ENCODE measurements around the gene CCDC43. TPM values are rescaled to one million over a fixed set of nuclear protein-coding genes. Genes with fewer than 3 reads are reported as not detected.

CCDC43 gene, protein sequence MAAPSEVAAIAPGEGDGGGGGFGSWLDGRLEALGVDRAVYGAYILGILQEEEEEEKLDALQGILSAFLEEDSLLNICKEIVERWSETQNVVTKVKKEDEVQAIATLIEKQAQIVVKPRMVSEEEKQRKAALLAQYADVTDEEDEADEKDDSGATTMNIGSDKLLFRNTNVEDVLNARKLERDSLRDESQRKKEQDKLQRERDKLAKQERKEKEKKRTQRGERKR
- total RNA-seq: 27.4 and 27.9 TPM in 2 replicates

DNA sequence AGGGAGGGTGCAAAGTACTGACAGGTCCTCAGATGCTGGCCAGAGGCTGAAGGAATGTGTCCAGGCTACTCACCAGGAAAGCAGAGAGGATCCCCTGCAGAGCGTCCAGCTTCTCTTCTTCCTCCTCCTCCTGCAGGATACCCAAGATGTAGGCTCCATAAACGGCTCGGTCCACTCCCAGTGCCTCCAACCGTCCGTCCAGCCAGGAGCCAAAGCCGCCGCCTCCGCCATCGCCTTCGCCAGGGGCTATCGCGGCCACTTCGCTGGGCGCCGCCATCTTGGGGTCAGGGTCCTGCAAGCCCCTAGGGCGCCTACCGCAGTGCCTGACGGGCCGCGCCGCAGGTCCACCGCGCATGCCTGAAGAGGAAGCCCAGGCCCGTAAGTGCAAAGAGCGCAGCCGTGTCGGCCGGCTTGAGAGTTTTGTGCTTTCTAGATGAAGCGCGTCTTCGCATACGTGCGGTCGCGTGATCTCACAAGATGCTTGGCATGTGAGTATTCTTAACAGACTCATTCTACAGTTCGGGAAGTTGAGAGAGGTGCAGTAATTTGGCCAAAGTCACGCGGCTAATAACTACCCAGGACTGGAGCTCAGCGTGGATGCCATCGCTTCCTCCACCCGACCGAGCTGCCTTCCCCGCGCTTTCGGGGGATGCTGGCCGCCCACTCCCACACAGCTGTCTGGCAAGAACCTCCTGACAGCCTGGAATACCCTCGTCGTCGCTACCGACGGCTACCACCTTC, at the start of gene CCDC43:
TSS of gene CCDC43 (minus strand) at position 300 of the 741 bp plus-strand sequence. CDS start at position 277, 23 bp downstream.

DNA sequence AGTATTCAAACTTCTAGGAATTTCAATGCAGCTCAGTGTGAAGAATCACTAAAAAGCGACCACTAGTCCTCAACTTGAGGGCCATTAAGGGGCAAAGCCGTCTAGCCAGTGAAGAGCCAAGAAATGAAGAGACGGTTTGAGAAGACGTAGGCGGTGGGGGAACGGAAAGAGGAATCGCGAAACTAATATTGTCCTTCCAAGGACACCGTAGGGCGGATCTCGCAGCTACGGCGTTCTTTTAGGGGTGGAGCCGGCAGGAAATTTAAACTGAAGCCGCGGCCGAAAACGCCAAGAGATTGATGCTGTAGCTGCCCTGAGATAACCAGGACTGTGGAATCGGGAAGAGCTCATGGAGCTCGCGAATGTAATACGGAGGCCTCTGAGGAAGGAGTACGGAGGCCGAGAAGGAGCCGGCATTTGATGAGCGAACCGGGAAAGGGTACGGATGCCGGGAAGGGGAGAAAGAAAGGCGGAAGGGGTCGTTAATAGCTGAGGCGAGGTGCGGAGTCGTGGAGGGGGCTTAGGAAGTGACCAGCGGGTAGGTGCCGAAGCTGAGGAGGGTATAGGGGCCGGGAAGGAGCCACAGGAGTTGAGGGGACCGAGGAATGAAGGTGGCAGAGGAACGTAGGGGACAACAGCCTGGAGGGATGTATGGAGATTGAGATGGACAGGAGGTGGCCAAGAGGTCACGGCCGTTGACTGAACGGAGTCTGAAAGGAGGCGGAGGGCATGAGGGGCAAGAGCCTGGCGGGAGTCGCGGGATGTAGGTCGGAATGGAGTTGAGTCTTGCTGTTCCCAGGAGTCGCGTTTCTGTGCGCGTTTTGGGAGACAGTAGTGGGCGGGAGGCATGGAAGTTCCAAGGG, 19.1 kb upstream of the CCDC43 start, which contains the start of gene DBF4B:
TSS of gene DBF4B (plus strand) at position 265 of the 863 bp plus-strand sequence. CDS start at position 421, 156 bp downstream.

DNA sequence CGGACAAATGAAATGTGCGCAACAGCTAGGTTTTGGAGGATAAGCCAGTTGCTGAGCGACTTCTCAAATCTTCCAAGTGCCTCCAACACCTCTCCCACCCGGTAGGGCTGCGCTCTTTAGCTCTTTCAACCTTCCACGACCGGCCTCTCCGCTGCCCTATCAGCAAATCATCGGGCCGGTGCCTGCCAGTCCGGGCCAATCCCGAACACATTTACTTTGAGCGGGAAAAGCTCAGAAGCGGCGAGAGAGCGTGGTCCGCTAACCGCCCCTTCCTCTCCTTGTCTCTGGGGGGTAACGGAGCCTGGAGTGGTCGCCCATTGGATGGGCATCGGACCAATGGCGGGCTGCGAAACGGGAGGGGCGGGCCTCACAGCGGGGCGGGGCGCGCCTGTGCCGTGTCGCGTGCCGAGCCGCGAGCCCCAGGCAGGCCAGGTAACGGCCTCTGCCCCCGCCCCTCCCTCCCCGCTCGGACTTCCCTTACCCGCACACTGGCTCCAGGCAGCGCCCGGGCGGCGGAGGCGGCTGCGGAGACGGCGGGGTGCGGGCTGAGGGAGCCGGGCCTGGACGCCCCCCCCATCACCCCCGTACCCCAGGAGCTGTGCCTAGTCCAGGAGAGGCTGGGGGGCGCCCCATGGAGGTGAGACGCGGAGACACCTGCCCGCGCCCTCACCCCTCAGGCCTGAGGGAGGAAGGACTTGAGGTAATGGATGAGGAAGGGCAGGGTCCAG, 33.4 kb downstream of the CCDC43 start, which contains the start of gene MEIOC:
TSS of gene MEIOC (plus strand) at position 486 of the 728 bp plus-strand sequence. CDS start at position 632, 146 bp downstream.

Other genes with a start within 250 kb of the CCDC43 start
- 10.6 and 17.9 TPM in 2 replicates for gene GPATCH8, start 186.4 kb downstream of the CCDC43 start, total RNA-seq
- 3.3 and 4.6 TPM in 2 replicates for gene FZD2, start 132.3 kb downstream of the CCDC43 start, total RNA-seq
- 0.19 and 0.28 TPM in 2 replicates for gene MEIOC, start 33.3 kb downstream of the CCDC43 start, total RNA-seq
- 4.4 and 6.0 TPM in 2 replicates for gene DBF4B, start 18.9 kb upstream of the CCDC43 start, total RNA-seq
- gene ADAM11, start 69.2 kb upstream of the CCDC43 start, total RNA-seq: 0.07 and 2.6 TPM in 2 replicates
- 9.6 and 10.3 TPM in 2 replicates for gene GJC1, start 140.5 kb upstream of the CCDC43 start, total RNA-seq
- gene HIGD1B, start 158.1 kb upstream of the CCDC43 start, total RNA-seq: not detected in 2 replicates
- gene EFTUD2, start 209.7 kb upstream of the CCDC43 start, total RNA-seq: 72.9 and 93.6 TPM in 2 replicates
- gene GFAP, start 225.7 kb upstream of the CCDC43 start, total RNA-seq: 0.05 TPM in 1 of 2 replicates, not detected in the other

All from airway epithelial cell (primary cell).